Tibial nerve (tissue), 4 donors: ENCODE data around the gene GDF7. TPM values are rescaled to one million over a fixed set of nuclear protein-coding genes. Genes with fewer than 3 reads are reported as not detected.

ENCODE experiments used
- DNase-seq, 2 donors: peaks; one replicate each; pipeline ENCODE4 v3.0.0-alpha.2; 2019; ENCODE audit warnings: low spot score in 2 of 2
- H3K27ac ChIP-seq, 4 donors: fragments of 200-600 bp; sonication (generic) in 3 of 4; one replicate each; pipeline ENCODE4 v1.5.1; 2017 to 2019; ENCODE audit warnings: mild to moderate bottlenecking in 1 of 4
- H3K27me3 ChIP-seq, 2 donors: fragments of 200-600 bp; sonication (generic) in 1 of 2; one replicate each; pipeline versions ENCODE4 v1.5.1 to v1.6.0; 2017 to 2019
- H3K36me3 ChIP-seq, 3 donors: fragments of 200-600 bp; sonication (generic); one replicate each; pipeline ENCODE4 v1.5.1; 2018 to 2019
- H3K4me1 ChIP-seq, 4 donors: fragments of 200-600 bp; sonication (generic) in 3 of 4; one replicate each; pipeline ENCODE4 v1.5.1; 2017 to 2019
- H3K4me3 ChIP-seq, 4 donors: fragments of 200-600 bp; sonication (generic) in 3 of 4; one replicate each; pipeline ENCODE4 v1.5.1; 2017 to 2019; ENCODE audit warnings: mild to moderate bottlenecking in 1 of 4, moderate library complexity in 1 of 4
- H3K9me3 ChIP-seq, 4 donors: fragments of 200-600 bp; sonication (generic) in 3 of 4; one replicate each; pipeline ENCODE4 v1.5.1; 2017 to 2019
- CTCF ChIP-seq, 5 experiments: fragments of 200-600 bp in 3 of 5; fragments of 450-650 bp in 2 of 5; sonication (generic) in 3 of 5; IDR thresholded peaks; one replicate each; pipeline ENCODE4 v1.5.1; 2016 to 2019; ENCODE audit warnings: antibody characterized with exemption in 5 of 5, mild to moderate bottlenecking in 3 of 5, moderate library complexity in 2 of 5
- EP300 ChIP-seq, 2 donors: sonication (generic); formaldehyde crosslinking; IDR thresholded peaks; one replicate each; pipeline ENCODE4 v1.6.1; 2017; ENCODE audit warnings: antibody characterized with exemption in 2 of 2, mild to moderate bottlenecking in 1 of 2
- POLR2A ChIP-seq, 2 donors: fragments of 450-650 bp; IDR thresholded peaks; one replicate each; pipeline ENCODE4 v1.6.1; 2017; ENCODE audit warnings: antibody characterized with exemption in 2 of 2, mild to moderate bottlenecking in 2 of 2, moderate library complexity in 2 of 2
- WGBS, 2 donors: methylation state at CpG; one replicate each; pipeline ENCODE4 v1.1.5; 2018; 5-methylcytosine and 5-hydroxymethylcytosine counted together
- total RNA-seq, 4 donors: library from RNA; depleted of rRNA; stranded (reverse); fragments of >200 nt; gene quantifications; one replicate each; pipeline ENCODE4 v1.1.0, GENCODE V29; 2016

GDF7 gene
- total RNA-seq, 4 donors from 2014 or later = 6.3 to 20.0 (median 16.6) TPM

GRCh38 chr2:20652141-20652540 is 14.8 kb upstream of the GDF7 start:
- TF ChIP-seq POLR2A (IDR thresholded peaks at IDR 0.05) = no peak
- TF ChIP-seq CTCF (IDR thresholded peaks at IDR 0.05) = no peak
- no peak for TF ChIP-seq EP300 (IDR thresholded peaks at IDR 0.05)
- H3K27ac ChIP-seq = no peak overlapping the region
- WGBS, 2 donors = 84 to 91% methylated on average over 7 of the region's 7 CpGs
- DNase-seq = no peak
- H3K4me3 ChIP-seq = no peak overlapping the region
- peaks cover 0 to 38% (median 28%) of the 10 kb centered on the region in 4 donors for H3K4me1 ChIP-seq
- H3K27me3 ChIP-seq = peaks cover 0 to 4% of the 10 kb centered on the region in 2 donors
- peaks cover 0 to 2% (median 0%) of the 10 kb centered on the region in 3 donors for H3K36me3 ChIP-seq
- no peaks in the 10 kb centered on the region for H3K9me3 ChIP-seq

- peaks cover 0 to 32% (median 27%) of the 10 kb centered on the region in 4 donors for H3K4me1 ChIP-seq
- 93 to 94% methylated on average over 11 of the region's 11 CpGs for WGBS, 2 donors
- no peak overlapping the region for H3K4me3 ChIP-seq
- H3K36me3 ChIP-seq = no peaks in the 10 kb centered on the region
- no peak overlapping the region for H3K27ac ChIP-seq
- no peak for DNase-seq
- peaks cover 0 to 4% of the 10 kb centered on the region in 2 donors for H3K27me3 ChIP-seq
- TF ChIP-seq POLR2A (IDR thresholded peaks at IDR 0.05) (no peak), EP300 (IDR thresholded peaks at IDR 0.05) (no peak), CTCF (IDR thresholded peaks at IDR 0.05) (no peak)
- H3K9me3 ChIP-seq = no peaks in the 10 kb centered on the region
These were observed 14.0 kb upstream of the GDF7 start for GRCh38 chr2:20652673-20653575.

- Histone ChIP-seq H3K27ac (no peak overlapping the region), H3K36me3 (no peaks in the 10 kb centered on the region), H3K27me3 (peaks cover 0 to 6% of the 10 kb centered on the region in 2 donors), H3K9me3 (no peaks in the 10 kb centered on the region), H3K4me1 (peaks cover 0 to 22% (median 19%) of the 10 kb centered on the region in 4 donors), H3K4me3 (no peak overlapping the region)
- no peak for TF ChIP-seq POLR2A (IDR thresholded peaks at IDR 0.05)
- TF ChIP-seq CTCF (IDR thresholded peaks at IDR 0.05) = no peak
- no peak for TF ChIP-seq EP300 (IDR thresholded peaks at IDR 0.05)
- no peak for DNase-seq
- WGBS, 2 donors = 78 to 86% methylated on average over 7 of the region's 7 CpGs
These were observed 13.0 kb upstream of the GDF7 start for GRCh38 chr2:20653695-20654534.

- no peak for DNase-seq
- 79 to 83% methylated on average over 2 of the region's 2 CpGs for WGBS, 2 donors
- Histone ChIP-seq H3K36me3 (no peaks in the 10 kb centered on the region), H3K9me3 (no peaks in the 10 kb centered on the region), H3K27ac (no peak overlapping the region), H3K4me3 (no peak overlapping the region), H3K4me1 (peaks cover 0 to 16% (median 14%) of the 10 kb centered on the region in 4 donors), H3K27me3 (peaks cover 0 to 12% of the 10 kb centered on the region in 2 donors)
- TF ChIP-seq CTCF (IDR thresholded peaks at IDR 0.05) (no peak), EP300 (IDR thresholded peaks at IDR 0.05) (no peak), POLR2A (IDR thresholded peaks at IDR 0.05) (no peak)
These were observed 12.5 kb upstream of the GDF7 start for GRCh38 chr2:20654535-20654813.

GRCh38 chr2:20656561-20656960 is 10.4 kb upstream of the GDF7 start:
- peaks cover 0 to 8% (median 4%) of the 10 kb centered on the region in 4 donors for H3K4me1 ChIP-seq
- TF ChIP-seq POLR2A (IDR thresholded peaks at IDR 0.05) (no peak), CTCF (IDR thresholded peaks at IDR 0.05) (no peak), EP300 (IDR thresholded peaks at IDR 0.05) (no peak)
- no peaks in the 10 kb centered on the region for H3K36me3 ChIP-seq
- no peak overlapping the region for H3K4me3 ChIP-seq
- H3K9me3 ChIP-seq = no peaks in the 10 kb centered on the region
- H3K27ac ChIP-seq = no peak overlapping the region
- 72 to 78% methylated on average over 5 to 7 of the region's 7 CpGs for WGBS, 2 donors
- DNase-seq = no peak
- H3K27me3 ChIP-seq = peaks cover 0 to 29% of the 10 kb centered on the region in 2 donors
